Stimulated activated CD8-positive, alpha-beta memory T cell treated with anti-CD3 and anti-CD28 coated beads, Interleukin-15, amount 100 ng/mL, for 24 hours (primary cell): Measurements from ENCODE around the gene SOX12.

Experiments
- DNase-seq: peaks from one replicate; pipeline ENCODE4 v3.0.0-alpha.2; 2020; ENCODE audit warnings: low read depth

SOX12 gene

DNA sequence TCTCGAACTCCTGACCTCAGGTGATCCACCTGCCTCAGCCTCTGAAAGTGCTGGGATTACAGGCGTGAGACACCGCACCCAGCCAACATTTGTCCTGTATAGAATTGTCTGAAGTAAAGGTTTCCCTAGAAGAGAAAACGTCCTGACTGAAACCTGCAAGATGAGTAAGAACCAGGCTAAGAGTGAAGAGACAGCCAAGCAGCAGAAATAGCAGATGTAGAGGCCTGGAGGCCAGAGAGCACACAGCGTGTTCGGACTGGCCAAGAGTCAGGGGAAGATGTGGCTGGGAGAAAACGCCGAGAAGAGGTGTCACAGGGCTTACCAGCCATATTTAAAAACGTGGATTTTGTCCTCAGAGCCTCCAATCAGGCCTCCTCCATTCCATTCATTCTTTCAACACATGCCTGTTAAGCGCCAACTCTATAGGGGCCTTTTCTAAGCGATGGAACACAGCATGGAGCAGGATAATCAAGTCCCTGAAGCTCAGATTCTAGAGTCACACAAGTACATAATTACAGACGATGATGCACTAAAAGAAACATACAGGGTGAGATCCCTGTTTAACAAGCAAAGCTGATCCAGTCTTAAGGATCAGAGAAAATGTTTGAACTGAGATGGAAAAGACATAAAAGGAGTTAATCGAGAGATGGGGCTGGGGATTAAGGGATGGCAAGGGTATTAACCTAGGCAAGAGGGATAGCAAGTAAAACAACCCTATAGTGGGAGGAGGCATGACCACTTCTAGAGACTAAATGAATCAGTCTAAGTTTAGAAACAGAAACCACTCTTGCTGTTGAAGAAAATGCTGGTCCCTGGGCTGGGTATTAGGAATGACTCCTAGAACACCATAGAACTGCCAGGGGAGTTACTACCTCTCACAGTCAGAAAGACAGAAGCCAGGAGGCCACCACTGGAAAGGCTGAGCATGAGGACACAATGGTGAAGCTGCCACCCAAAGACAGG is 23.2 kb upstream of the SOX12 start:
- no peak for DNase-seq

DNA sequence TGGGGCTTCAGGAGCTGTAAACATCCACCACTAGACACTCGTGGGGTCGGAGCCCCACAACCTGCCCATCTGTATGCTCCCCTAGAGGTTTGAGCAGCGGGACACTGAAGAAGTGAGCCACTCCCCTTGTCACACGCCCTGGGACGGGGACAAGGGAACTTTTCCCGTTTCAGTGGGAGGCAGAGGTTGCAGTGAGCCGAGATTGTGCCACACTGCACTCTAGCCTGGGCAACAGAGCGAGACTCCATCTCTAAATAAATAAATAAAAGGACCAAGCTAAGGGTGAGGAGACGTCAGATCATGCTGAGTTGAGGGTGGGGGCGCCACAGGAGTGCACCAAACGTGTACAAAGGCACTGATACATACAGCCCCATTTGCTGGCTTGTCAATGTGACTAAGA is 19.6 kb upstream of the SOX12 start:
- DNase-seq = no peak

DNA sequence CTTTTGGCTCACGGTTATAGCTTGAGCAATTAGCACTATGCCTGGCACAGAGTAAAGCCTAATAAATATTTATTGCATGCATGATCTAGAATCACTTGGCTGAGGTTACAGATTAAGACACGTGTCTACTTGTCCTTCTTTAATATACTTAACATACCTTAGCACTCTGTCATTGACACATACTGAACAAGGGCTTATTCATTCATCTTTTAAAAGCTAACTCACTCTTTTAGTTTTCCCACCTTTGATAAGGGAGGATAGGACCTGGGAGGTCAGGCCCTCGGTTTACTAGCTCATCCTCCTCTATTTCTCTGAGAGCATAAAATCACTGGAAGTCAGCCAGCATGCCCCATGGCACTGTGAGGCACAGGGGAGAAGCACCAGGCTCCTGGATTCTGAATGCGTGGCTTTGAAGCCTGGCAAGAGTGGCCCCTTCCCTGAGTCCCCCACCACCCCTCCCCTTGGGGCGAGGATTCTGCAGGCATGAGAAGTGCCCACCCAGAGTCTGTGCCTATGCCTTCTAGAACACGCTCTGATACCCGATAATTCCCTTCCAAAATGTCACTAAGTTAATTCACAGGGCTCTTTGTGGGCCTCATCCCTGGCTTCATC is 16.8 kb upstream of the SOX12 start:
- DNase-seq = no peak

DNA sequence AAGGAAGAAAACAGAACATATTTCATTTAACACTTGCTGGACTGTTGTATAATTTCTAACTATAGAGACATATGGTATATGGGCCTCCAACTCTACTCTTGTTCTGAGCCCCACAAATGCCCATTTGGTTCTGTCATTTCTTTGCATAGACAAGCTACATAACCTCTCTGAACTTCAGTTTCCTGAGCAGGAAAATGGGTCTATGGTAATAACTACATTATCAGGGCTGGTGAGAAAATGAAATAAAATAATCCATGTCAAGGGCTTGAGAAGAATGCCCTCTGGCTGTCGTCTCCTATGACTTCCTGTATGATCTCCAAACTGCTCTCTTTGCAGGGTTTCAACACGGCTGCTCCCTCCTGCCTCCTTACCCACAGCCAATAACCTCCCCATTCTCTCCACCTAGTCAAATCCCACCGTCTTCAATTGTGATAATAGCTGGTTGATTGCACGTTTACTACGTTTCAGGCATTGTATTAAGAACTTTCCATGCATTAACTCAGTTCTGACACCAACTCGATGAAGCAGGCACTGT is 16.0 kb upstream of the SOX12 start:
- DNase-seq = no peak

DNA sequence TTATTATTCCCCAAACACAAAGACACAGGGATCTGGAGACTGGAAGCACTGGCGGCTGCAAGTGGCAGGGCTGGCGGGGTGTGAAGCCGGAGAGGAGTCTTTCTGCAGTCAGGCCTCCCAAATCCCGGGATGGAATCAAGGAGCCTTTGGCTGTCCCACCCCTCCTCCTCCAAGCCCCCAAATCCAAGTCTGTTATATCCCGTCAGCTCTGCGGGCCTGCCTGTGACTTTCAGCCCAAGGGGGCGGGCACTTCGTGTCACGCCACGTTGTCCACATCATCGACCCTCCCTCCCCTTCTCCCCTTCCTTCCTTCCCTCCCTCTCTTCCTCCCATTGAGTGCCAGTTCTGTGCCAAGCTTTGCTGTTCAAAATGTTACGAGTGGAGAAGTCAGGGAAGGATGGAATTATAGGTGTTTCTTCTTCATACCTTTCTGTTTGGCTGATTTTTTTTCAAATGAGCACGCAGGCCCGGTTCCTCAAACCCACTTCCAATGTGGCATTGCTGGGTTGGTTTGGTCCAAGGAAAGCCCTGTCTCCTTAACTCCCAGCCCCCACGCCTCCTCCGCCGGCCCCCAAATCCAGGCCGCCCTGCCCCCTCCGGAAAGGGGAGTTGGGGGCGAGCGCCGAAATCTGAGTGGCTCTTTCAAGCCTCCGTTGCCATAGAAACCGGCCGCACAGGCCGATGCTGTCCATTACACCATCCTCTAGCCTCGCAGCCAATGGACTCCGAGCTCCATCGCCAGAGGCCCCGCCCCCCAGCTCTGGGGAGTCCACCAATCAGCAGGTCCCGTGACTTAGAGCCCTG is 15.3 kb upstream of the SOX12 start:
- peak; percentile 57 for DNase-seq

DNA sequence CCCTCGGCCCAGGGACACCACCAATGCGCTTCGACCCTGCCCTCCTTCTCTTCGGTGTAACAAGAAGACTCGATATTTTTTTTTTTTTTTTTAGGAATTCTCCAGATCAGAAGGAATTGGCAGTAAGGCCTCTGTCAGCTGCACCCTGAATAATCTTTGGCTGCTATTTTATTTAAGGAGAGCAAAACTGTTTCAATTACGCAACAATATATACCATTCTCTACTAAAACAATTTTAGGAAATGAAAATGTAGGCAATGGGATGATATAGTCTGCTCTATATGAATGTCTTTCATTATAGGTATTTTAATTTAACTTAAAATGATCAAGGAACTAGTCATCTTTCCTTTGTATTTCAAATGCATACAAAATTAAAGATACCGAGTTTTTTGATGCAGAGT is 14.7 kb upstream of the SOX12 start:
- DNase-seq = no peak

DNA sequence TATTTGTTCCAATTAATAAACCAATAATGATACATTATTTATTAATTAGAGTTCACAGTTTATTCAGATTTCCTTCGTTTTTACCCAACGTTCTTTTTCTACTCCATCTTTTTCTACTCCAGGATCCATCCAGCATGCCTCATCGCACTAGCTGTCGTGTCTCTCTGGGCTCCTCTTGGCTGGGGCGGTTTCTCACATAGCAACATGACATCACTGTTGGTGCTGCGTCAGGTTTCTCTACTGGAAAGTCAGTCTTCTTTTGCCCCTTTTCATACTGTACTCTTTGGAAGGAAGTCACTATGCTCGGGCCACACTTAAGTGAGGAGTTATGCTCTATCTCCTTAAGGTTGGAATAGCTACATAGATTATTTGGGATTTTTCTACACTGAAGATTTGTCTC is 13.7 kb upstream of the SOX12 start:
- DNase-seq = no peak

DNA sequence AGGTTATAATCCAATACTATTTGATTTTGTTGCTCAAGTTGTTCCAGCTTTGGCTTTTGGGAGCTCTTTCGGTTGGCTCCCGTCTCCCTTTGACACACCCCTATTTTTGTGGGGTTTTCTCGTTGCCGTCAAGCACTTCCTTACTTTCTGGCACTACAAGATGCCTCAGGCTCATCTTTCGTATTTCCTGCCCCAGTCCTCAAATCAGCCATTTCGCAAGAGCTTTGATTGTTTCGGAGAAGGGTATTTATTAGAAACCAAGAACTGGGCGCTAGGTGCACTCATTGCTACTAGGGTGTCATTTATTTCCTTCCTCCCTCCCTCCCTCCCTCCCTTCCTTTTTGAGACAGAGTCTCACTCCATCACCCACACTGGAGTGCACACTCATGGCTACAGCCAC is 13.3 kb upstream of the SOX12 start:
- DNase-seq = no peak

DNA sequence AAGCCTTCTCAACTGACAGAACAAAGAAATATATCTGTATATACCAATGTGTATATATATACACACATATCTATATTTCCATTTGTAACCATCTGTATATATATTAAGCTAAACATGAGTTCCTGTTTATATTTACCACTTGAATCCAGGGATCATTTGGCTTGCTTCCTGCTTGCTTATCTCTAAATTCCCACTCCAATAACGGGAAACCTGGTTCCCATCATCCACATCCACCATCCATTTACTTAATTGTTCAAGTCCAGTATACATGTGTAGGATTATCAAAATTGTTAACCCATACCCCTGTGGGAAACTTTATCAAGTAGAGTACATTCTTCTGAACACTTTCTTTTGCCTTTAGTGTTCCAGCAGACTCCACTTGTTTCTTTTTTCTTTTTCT is 12.5 kb upstream of the SOX12 start:
- no peak for DNase-seq

DNA sequence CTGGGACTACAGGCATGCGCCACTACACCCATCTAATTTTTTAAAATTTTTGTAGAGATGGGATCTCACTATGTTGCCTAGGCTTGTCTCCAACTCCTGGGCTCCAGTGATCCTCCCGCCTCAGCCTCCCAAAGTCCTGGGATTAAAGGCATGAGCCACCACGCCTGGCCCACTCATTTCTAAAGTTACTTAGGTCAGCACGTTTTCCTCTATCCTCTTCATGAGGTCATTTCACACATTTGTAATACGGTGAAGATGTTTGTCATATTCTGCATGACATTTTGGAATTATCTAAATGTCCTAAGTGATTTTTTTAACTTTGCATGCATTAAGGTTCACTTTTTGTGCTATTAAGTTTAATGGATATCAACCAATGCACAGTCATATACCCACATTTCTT is 11.9 kb upstream of the SOX12 start:
- DNase-seq = no peak

DNA sequence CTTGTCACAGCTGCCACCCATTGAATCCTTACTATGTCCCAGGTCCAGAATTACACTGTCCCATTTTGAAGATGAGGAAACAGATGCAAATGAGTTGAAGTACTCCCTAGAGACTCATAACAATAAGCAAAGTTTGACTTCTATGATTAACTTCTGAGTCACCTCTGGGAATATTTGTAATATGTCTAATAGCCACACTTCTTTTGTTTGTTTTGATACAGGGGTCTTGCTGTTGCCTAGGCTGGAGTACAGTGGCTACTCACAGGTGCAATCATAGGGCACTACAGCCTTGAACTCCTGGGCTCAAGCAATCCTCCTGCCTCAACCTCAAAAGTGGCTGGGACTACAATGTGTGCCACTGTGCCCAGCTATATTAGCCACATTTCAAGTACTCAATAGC is 11.4 kb upstream of the SOX12 start:
- DNase-seq = no peak

DNA sequence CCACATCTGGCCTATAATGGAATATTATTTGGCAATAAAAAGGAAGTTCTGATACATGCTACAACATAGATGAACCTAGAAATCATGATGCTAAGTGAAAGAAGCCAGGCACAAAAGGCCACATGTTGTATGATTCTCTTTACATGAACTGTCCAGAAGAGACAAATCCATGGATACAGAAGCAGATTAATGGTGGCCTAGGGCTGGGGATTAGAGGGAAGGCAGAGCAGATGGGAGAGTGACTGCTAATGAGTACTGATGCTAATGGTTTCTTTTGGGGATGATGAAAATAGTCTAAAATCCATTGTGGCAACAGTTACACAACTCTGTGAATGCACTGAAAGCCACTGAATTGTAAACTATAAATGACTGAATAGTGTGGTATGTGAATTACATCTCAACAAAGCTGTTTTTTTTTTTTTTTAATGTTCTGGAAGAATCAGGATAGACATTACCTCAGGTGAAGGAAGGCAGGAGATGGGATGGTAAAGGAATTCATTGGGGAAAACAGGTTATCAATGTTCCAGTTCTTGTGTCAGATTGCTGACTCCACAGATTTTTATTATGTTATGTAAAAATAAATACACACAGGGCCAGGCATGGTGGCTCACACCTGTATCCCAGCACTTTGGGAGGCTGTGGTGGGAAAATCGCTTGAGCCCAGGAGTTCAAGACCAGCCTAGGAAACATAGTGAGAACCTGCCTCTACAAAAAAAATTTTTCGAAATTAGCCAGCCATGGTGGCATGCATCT is 8.9 kb upstream of the SOX12 start:
- DNase-seq = no peak

DNA sequence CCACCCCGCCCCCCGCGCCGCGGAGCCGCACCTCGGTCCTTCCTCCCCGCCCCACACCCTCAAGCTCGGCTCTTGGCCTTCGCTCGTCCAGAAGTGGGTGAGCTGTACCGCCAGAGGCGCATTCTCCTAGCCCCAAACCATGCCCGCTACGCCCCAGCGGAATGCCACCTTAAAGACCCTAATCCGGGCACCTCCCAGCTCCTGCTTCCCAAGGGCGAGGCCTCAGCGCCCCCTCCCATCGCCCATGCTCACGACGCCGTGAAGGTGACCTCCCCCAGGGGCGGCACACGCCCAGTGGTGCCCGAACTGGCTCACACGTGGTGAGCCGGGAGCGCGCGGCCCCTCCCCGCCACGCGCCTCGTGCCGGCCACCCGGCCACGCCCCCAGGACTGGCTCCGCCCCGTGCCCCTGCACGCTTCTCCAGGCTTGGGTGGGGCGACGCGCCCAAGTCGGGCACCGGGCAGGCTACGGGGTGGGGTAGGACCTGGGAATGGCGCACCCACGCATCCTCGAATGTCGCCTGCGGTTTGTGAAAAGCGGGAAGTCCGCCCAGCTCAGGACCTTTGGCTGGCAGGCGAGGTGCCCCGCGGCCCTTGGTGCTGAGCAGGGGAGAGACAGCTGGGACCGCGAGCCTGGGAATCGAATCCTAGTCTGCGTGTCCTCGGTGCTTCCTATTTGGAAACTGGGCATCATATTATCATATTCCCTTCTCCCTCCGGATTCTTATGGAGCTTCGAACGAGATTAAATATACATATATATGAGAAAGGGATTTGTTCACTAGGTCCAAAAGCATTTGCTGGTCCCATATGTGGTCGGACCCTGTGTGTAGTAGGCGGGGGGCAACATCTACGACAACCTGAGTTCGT is 941 bp upstream of the SOX12 start:
- DNase-seq = peak; percentile 84

DNA sequence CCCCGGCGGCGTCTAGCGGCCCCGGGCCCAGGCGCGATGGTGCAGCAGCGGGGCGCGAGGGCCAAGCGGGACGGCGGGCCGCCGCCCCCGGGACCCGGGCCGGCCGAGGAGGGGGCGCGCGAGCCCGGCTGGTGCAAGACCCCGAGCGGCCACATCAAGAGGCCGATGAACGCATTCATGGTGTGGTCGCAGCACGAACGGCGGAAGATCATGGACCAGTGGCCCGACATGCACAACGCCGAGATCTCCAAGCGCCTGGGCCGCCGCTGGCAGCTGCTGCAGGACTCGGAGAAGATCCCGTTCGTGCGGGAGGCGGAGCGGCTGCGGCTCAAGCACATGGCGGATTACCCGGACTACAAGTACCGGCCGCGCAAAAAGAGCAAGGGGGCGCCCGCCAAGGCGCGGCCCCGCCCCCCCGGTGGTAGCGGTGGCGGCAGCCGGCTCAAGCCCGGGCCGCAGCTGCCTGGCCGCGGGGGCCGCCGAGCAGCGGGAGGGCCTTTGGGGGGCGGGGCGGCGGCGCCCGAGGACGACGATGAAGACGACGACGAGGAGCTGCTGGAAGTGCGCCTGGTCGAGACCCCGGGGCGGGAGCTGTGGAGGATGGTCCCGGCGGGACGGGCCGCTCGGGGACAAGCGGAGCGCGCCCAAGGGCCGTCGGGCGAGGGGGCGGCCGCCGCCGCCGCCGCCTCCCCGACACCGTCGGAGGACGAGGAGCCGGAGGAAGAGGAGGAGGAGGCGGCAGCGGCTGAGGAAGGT is 715 bp downstream of the SOX12 start:
- DNase-seq = no peak

DNA sequence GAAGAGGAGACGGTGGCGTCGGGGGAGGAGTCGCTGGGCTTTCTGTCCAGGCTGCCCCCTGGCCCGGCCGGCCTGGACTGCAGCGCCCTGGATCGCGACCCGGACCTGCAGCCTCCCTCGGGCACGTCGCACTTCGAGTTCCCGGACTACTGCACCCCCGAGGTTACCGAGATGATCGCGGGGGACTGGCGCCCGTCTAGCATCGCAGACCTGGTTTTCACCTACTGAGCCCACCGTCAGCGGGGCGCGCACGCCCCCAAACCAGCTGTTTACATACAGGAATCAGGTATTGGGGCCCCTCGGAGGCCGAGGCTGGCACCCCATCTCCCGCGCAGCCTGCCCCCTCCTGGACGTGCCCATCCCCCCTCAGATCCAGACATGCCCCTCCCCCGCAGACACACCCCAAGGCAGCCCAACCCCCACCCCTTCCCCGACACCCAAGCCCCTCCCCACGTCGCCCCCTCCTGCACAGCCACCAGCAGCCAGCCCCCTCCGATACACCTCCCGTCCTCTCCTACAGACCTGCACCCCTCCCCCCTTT is 1.4 kb downstream of the SOX12 start:
- no peak for DNase-seq

DNA sequence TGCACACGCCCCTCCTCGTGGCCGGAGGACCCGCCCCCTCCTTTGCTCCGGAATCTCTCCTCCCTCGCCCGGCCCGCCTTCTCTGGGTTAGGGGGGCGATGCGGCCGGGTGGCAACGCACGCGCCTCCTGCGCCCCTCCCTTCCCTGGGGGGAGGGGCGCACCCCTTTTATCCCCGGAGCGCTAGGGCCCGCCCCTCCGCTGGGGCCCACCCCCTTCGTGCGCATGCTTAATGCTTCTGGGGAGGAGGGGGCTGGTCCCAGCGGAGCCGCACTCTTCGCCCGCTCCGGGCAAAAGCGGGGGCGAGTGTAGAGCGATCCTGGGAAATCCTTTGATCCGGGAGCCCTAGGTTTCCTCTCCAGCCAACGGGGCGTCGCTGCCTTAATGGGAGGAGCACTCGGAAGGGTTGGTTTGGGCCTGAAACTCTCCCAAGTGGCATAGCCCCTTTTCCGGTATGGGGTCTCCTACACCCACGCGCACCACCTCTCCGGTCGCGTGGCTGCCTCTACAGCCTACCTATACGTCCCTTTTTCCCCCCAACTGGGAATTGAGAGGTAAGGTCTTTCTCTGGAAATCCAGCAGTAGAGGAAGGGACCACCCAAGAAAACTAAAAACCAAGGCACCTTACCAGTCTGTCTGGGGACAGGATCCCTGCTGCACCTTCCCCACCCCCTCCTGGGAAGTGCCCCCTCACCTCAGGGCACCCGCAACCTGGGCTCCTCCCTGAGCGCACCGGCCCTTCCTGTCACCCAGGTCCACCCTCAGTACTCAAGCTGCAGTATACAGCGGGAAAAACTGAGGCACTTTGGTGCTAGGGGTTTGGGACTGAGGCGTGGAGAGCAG is 2.1 kb downstream of the SOX12 start:
- DNase-seq = peak; percentile 48

DNA sequence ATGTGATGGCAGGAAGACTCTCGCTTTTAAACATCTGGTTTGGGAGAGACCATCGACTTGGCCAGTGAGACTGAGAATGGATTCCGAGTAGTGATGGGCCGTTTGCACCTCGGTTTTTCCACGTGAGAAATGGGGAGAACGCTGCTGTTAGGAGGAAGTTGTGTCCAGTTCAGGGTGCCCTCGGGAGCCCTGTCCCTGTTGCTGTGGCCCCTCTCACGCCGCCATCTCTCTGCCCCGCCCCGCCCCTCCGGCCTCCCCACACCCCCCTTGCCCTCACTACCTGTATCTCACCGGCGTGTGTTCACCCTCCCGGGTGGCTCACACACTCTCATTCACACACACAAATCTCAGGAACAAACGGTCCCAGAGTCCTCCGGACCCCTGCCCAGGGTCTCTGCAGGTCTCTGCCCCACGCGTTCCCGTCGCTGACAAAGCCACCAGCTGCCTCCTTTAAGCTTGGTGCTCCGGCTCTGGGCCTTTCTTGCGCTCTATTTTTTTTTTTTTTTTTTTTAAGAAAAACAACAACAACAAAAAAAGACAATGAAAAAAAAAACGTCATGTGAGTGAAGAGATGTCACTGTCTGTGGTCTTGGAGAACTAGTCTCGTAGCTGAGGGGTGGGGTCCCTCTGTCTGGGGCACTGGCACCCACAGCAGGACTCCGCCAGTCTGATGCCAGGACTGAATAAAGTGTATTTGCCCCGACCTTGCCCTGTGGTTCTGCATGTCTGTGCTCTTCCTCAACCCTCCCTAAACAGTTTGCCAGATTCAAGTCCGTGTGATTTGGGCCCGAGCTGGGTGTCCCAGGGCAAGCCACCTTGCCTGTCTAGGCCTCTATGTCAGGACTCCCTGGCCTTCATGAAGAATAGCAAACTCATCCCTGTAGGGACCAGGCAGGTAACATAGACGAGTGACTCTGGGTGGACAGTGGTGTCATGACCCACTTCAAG is 2.9 kb downstream of the SOX12 start:
- no peak for DNase-seq
